Psoas muscle (tissue), 8 donors: Measurements from ENCODE around the gene NFE2L3. TPM values are rescaled to one million over a fixed set of nuclear protein-coding genes. Genes with fewer than 3 reads are reported as not detected.
"Not testable (repeated sequence)": the region's sequence is repeated elsewhere in the genome, so short reads cannot be mapped to it uniquely, and the experiment has no call there.

ENCODE experiments used
- ATAC-seq, 4 donors: fragments of 200-7000 bp; cut with Tn5 transposase; one replicate each; pipeline ENCODE4 v1.9.1; 2020; ENCODE audit warnings: moderate library complexity in 3 of 4, mild to moderate bottlenecking in 2 of 4
- DNase-seq, 2 donors: peaks; one replicate each; pipeline ENCODE4 v3.0.0-alpha.2; 2020
- H3K27ac ChIP-seq: fragments of 200-600 bp; one replicate; pipeline ENCODE4 v1.8.0; 2022
- H3K27me3 ChIP-seq, 3 donors: fragments of 200-600 bp in 1 of 3; one replicate each; pipeline versions ENCODE4 v1.6.1 to v1.8.0; 2013 to 2022; ENCODE audit warnings: low read length in 2 of 3, mild to moderate bottlenecking in 2 of 3, moderate library complexity in 1 of 3; ENCODE audit not compliant: insufficient read depth in 3 of 3
- H3K36me3 ChIP-seq, 2 donors: fragments of 200-600 bp in 1 of 2; one replicate each; pipeline versions ENCODE4 v1.6.1 to v1.8.0; 2013 to 2022; ENCODE audit warnings: low read depth in 1 of 2, mild to moderate bottlenecking in 1 of 2, moderate library complexity in 1 of 2; ENCODE audit not compliant: insufficient read depth in 1 of 2
- H3K4me1 ChIP-seq: fragments of 200-600 bp; one replicate; pipeline ENCODE4 v1.8.0; 2022
- H3K4me3 ChIP-seq: fragments of 200-600 bp; one replicate; pipeline ENCODE4 v1.8.0; 2022; ENCODE audit warnings: mild to moderate bottlenecking
- H3K9me3 ChIP-seq: fragments of 200-600 bp; one replicate; pipeline ENCODE4 v1.8.0; 2022
- WGBS, 3 donors: extraction: QIAGEN DNeasy Blood & Tissue Kit; methylation state at CpG; one replicate each; pipeline versions ENCODE4 v1.1.6 to v1.1.7; 2013; 5-methylcytosine and 5-hydroxymethylcytosine counted together
- intact Hi-C, 2 donors: fragments of 100-400 bp; cut with DNase I; formaldehyde crosslinking; loops; one replicate each; pipeline versions ENCODE4 v1.11.0 to v1.14.2; 2022
- polyA plus RNA-seq, 3 donors: library from polyadenylated mRNA; stranded (reverse); fragments of 200-250 nt; gene quantifications; one replicate each; pipeline ENCODE4 v1.2.3, GENCODE V29; 2013
- total RNA-seq, 4 donors: library from RNA; stranded (reverse); fragmentation: NEBNext Ultra II Directional in 2 of 4; extraction: Animal tissue kit (Norgen Biotek cat#: 25700) in 2 of 4; gene quantifications; one replicate each; pipeline versions ENCODE4 v1.2.1 to v1.2.4, GENCODE V29; 2021 to 2023
- TF ChIP-seq, protein P1 (sequence below): fragments of 200-600 bp; IDR thresholded peaks from one replicate; pipeline ENCODE4 v1.8.0; 2022; ENCODE audit warnings: antibody characterized with exemption
- donor health status: healthy with polysubstance abuse.
- donor health status: DM: no; HTN: no; CAD: no; lungs with moderate emphysema.
- donor health status: Bipolar disorder and iron deficiency.
- donor health status: healthy.
- donor health status: DM: yes; HTN: yes; CAD: no.
- donor health status: DM: no; HTN: no; CAD: no.
- donor health status: DM: no; HTN: no; CAD: no.
- donor health status: DM: yes; HTN: yes; CAD: no.

The NFE2L3 gene
- total and polyA plus RNA-seq, 7 donors = 0.44 to 1.1 (median 0.72) TPM

- DNase-seq (no peak), ATAC-seq (no peak)
- intact Hi-C loops = no loop called here
- H3K27me3 ChIP-seq = no peaks in the 10 kb centered on the region
- H3K27ac ChIP-seq = no peak overlapping the region
- no peak overlapping the region for H3K4me3 ChIP-seq
- peaks cover 10 to 45% of the 10 kb centered on the region in 2 donors for H3K36me3 ChIP-seq
- TF ChIP-seq, protein P1, sequence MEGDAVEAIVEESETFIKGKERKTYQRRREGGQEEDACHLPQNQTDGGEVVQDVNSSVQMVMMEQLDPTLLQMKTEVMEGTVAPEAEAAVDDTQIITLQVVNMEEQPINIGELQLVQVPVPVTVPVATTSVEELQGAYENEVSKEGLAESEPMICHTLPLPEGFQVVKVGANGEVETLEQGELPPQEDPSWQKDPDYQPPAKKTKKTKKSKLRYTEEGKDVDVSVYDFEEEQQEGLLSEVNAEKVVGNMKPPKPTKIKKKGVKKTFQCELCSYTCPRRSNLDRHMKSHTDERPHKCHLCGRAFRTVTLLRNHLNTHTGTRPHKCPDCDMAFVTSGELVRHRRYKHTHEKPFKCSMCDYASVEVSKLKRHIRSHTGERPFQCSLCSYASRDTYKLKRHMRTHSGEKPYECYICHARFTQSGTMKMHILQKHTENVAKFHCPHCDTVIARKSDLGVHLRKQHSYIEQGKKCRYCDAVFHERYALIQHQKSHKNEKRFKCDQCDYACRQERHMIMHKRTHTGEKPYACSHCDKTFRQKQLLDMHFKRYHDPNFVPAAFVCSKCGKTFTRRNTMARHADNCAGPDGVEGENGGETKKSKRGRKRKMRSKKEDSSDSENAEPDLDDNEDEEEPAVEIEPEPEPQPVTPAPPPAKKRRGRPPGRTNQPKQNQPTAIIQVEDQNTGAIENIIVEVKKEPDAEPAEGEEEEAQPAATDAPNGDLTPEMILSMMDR = no peak
- 93 to 97% (median 96%) methylated on average over 1 of the region's 1 CpG for WGBS, 3 donors
- no peaks in the 10 kb centered on the region for H3K4me1 ChIP-seq
- no peaks in the 10 kb centered on the region for H3K9me3 ChIP-seq
Measured at GRCh38 chr7:26170663-26171062, 18.7 kb downstream of the NFE2L3 start.

- H3K27me3 ChIP-seq = no peaks in the 10 kb centered on the region
- WGBS, 3 donors = 93 to 96% (median 93%) methylated on average over 2 of the region's 2 CpGs
- H3K27ac ChIP-seq = no peak overlapping the region
- ATAC-seq (no peak), DNase-seq (no peak)
- TF ChIP-seq, protein P1 = no peak
- H3K4me1 ChIP-seq = no peaks in the 10 kb centered on the region
- intact Hi-C loops = no loop called here
- no peak overlapping the region for H3K4me3 ChIP-seq
- H3K36me3 ChIP-seq = peaks cover 8 to 42% of the 10 kb centered on the region in 2 donors
- H3K9me3 ChIP-seq = no peaks in the 10 kb centered on the region
Measured at GRCh38 chr7:26171601-26172000, 19.6 kb downstream of the NFE2L3 start.

DNA sequence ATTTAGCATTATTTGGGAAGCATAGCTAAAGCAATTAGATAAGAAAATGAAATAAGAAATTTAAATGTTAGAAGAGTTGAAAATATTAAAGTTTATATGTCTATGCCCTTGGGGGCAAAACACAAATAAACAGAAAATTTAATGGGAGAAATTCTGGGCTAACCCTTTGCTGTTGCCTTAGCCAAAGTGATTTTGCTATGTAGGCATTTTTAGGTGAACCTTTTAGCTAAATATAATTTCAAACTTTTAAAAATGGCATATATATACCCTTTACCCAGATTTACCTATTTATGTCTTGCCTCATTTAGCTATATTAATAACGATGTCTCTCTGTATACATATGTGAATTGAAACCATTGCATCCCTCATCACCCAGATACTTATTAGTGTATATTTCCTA, 20.1 kb downstream of the NFE2L3 start:
- H3K27ac ChIP-seq = no peak overlapping the region
- H3K9me3 ChIP-seq = no peaks in the 10 kb centered on the region
- H3K36me3 ChIP-seq = peaks cover 5 to 37% of the 10 kb centered on the region in 2 donors
- WGBS, 3 donors = 95 to 97% (median 97%) methylated on average over 1 of the region's 1 CpG
- ATAC-seq = no peak
- intact Hi-C loops = no loop called here
- no peak overlapping the region for H3K4me3 ChIP-seq
- DNase-seq = no peak
- H3K27me3 ChIP-seq = no peaks in the 10 kb centered on the region
- no peaks in the 10 kb centered on the region for H3K4me1 ChIP-seq
- TF ChIP-seq, protein P1 = no peak

DNA sequence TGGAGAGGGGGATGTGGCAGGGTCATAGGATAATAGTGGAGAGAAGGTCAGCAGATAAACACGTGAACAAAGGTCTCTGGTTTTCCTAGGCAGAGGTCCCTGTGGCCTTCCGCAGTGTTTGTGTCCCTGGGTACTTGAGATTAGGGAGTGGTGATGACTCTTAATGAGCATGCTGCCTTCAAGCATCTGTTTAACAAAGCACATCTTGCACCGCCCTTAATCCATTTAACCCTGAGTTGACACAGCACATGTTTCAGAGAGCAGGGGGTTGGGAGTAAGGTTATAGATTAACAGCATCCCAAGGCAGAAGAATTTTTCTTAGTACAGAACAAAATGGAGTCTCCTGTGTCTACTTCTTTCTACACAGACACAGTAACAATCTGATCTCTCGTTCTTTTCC, 23.9 kb downstream of the NFE2L3 start:
- H3K27me3 ChIP-seq, H3K9me3 ChIP-seq, ATAC-seq, H3K4me1 ChIP-seq, H3K27ac ChIP-seq, H3K36me3 ChIP-seq, intact Hi-C loops, DNase-seq, H3K4me3 ChIP-seq: not testable (repeated sequence)
- WGBS, 3 donors = 87 to 100% (median 92%) methylated on average over 1 to 2 of the region's 4 CpGs

DNA sequence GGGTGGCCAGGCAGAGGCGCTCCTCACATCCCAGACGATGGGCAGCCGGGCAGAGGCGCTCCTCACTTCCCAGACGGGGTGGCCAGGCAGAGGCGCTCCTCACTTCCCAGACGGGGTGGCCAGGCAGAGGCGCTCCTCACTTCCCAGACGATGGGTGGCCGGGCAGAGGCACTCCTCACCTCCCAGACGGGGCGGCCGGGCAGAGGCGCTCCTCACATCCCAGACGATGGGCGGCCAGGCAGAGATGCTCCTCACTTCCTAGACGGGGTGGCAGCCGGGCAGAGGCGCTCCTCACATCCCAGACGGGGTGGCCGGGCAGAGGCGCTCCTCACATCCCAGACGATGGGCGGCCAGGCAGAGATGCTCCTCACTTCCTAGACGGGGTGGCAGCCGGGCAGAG, 24.7 kb downstream of the NFE2L3 start:
- H3K4me1 ChIP-seq, H3K36me3 ChIP-seq, ATAC-seq, H3K27me3 ChIP-seq, intact Hi-C loops, H3K9me3 ChIP-seq, H3K4me3 ChIP-seq, DNase-seq, H3K27ac ChIP-seq: not testable (repeated sequence)
- WGBS, 3 donors = 84 to 98% (median 93%) methylated on average over 3 to 18 of the region's 26 CpGs

- H3K9me3 ChIP-seq, DNase-seq, H3K27ac ChIP-seq, H3K4me3 ChIP-seq, H3K36me3 ChIP-seq, intact Hi-C loops, ATAC-seq, H3K27me3 ChIP-seq, H3K4me1 ChIP-seq: not testable (repeated sequence)
- WGBS, 3 donors = 86 to 91% (median 91%) methylated on average over 13 to 20 of the region's 20 CpGs
Measured at GRCh38 chr7:26177269-26177668, 25.3 kb downstream of the NFE2L3 start.
